Lung (tissue), 12 donors: ENCODE measurements around the gene FAM131C. TPM values are rescaled to one million over a fixed set of nuclear protein-coding genes. Genes with fewer than 3 reads are reported as not detected.

Source experiments
- ATAC-seq: fragments of 200-7000 bp; cut with Tn5 transposase; one replicate; pipeline ENCODE4 v1.9.1; 2020; ENCODE audit warnings: moderate number of reproducible peaks; ENCODE audit not compliant: insufficient read depth, low FRiP score
- DNase-seq, 3 donors: peaks; one replicate each; pipeline ENCODE4 v3.0.0-alpha.2; 2013 to 2017
- H3K27ac ChIP-seq, 2 donors: one replicate each; pipeline ENCODE4 v1.5.1; 2013; ENCODE audit warnings: mild to moderate bottlenecking in 2 of 2, moderate library complexity in 2 of 2, control low read depth in 1 of 2, inconsistent platforms in 1 of 2, low read depth in 1 of 2, low read length in 1 of 2
- H3K27me3 ChIP-seq, 3 donors: one replicate each; pipeline ENCODE4 v1.5.1; 2013; ENCODE audit warnings: low read length in 2 of 3; ENCODE audit not compliant: control insufficient read depth in 3 of 3, insufficient read depth in 3 of 3
- H3K36me3 ChIP-seq, 4 donors: one replicate each; pipeline ENCODE4 v1.5.1; 2013; ENCODE audit warnings: low read length in 4 of 4, mild to moderate bottlenecking in 1 of 4, moderate library complexity in 1 of 4; ENCODE audit not compliant: control insufficient read depth in 4 of 4, insufficient read depth in 4 of 4
- H3K4me1 ChIP-seq, 5 donors: one replicate each; pipeline ENCODE4 v1.5.1; 2013; ENCODE audit warnings: low read length in 5 of 5, mild to moderate bottlenecking in 2 of 5, moderate library complexity in 1 of 5; ENCODE audit not compliant: control insufficient read depth in 5 of 5, insufficient read depth in 5 of 5
- H3K4me3 ChIP-seq: one replicate; pipeline ENCODE4 v1.5.1; 2013; ENCODE audit warnings: mild to moderate bottlenecking, control low read depth, moderate library complexity
- H3K9ac ChIP-seq, 2 donors: one replicate each; pipeline ENCODE4 v1.5.1; 2013; ENCODE audit warnings: low read length in 2 of 2, control low read depth in 1 of 2; ENCODE audit not compliant: insufficient read depth in 1 of 2
- H3K9me3 ChIP-seq, 4 donors: one replicate each; pipeline ENCODE4 v1.5.1; 2013; ENCODE audit warnings: low read length in 3 of 4, mild to moderate bottlenecking in 1 of 4, moderate library complexity in 1 of 4; ENCODE audit not compliant: control insufficient read depth in 4 of 4, insufficient read depth in 3 of 4
- CTCF ChIP-seq: IDR thresholded peaks from 2 replicates; pipeline ENCODE4 v1.5.1; 2012; ENCODE audit warnings: mild to moderate bottlenecking; ENCODE audit errors: control extremely low read depth, extremely low read depth
- WGBS, 2 donors: extraction: QIAGEN DNeasy Blood & Tissue Kit; methylation state at CpG; one replicate each; pipeline ENCODE4 v1.1.7; 2013; 5-methylcytosine and 5-hydroxymethylcytosine counted together
- polyA plus RNA-seq, 2 donors: library from polyadenylated mRNA; stranded (reverse); fragments of 200-250 nt; gene quantifications; one replicate each; pipeline ENCODE4 v1.2.1, GENCODE V29; 2013
- total RNA-seq, 2 donors: library from RNA; depleted of rRNA in 1 of 2; stranded (reverse); fragments of >200 nt in 1 of 2; gene quantifications; one replicate each; pipeline ENCODE4 v1.2.1, GENCODE V29; 2014 to 2021
- donor health status: control.
- donor health status: control.
- donor health status: Bipolar disorder and iron deficiency.
- donor health status: healthy.
- donor health status: DM: yes; HTN: yes; CAD: no.

FAM131C gene
- total and polyA plus RNA-seq, 4 donors, result not detected

GRCh38 chr1:16087733-16088132, 14.3 kb upstream of the FAM131C start:
- no peak overlapping the region for H3K27ac ChIP-seq
- DNase-seq, result no peak
- H3K9me3 ChIP-seq, result no peaks in the 10 kb centered on the region
- TF ChIP-seq CTCF, result no peak
- 71 to 74% methylated on average over 7 of the region's 7 CpGs for WGBS, 2 donors
- no peak for ATAC-seq
- no peaks in the 10 kb centered on the region for H3K27me3 ChIP-seq
- H3K9ac ChIP-seq, result no peak overlapping the region
- H3K4me1 ChIP-seq, result peaks cover 0 to 7% (median 0%) of the 10 kb centered on the region in 5 donors
- no peaks in the 10 kb centered on the region for H3K36me3 ChIP-seq
- no peak overlapping the region for H3K4me3 ChIP-seq

DNA sequence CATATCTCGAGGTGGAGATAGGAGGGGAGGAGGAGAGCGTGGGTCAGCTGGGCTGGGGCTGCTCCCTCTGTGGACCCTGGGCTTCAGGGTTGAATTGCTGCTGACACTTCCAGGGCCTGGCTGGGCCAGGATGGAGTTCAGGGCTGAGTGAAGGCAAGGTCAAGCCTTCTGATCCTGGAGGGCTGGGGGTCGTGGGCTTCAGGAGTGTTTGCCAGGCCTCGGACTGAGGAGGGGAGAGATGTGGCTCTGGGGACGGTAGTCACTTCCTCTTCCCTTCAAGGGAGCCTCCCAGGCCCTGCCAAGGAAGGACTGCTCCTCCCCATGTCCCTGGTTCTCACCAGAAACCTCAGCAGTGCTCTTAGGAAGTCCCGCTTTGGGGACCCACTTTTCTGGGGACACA, 12.1 kb upstream of the FAM131C start:
- Histone ChIP-seq H3K9ac (no peak overlapping the region), H3K27ac (no peak overlapping the region), H3K36me3 (no peaks in the 10 kb centered on the region), H3K4me3 (no peak overlapping the region), H3K9me3 (no peaks in the 10 kb centered on the region), H3K4me1 (peaks cover 0 to 7% (median 0%) of the 10 kb centered on the region in 5 donors), H3K27me3 (no peaks in the 10 kb centered on the region)
- no peak for ATAC-seq
- WGBS, 2 donors, result 43 to 54% methylated on average over 6 of the region's 6 CpGs
- no peak for DNase-seq
- TF ChIP-seq CTCF, result no peak

DNA sequence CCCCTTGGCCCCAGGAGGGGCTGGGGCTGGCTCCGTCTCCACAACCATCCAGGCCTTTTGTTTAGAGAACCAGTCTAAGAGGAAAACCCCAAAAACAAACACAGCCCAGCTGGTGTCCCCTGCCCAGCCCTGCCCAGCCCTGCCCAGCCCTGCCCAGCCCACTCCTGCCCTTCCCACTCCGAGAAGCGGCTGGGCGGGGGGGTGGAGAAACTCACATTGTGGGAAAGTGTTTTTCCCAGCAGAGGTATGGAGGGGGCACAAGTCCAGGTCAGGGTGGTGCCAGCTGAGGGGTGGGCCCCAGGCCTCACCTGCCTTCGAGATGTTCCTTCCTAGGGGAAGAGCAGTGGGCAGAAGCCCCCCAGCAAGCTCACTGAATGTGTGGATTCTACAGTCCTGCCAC, 10.0 kb upstream of the FAM131C start:
- Histone ChIP-seq H3K36me3 (no peaks in the 10 kb centered on the region), H3K27ac (no peak overlapping the region), H3K4me3 (no peak overlapping the region), H3K9ac (no peak overlapping the region), H3K9me3 (no peaks in the 10 kb centered on the region), H3K27me3 (no peaks in the 10 kb centered on the region), H3K4me1 (peaks cover 0 to 5% (median 0%) of the 10 kb centered on the region in 5 donors)
- TF ChIP-seq CTCF, result no peak
- ATAC-seq (no peak), DNase-seq (no peak)
- WGBS, 2 donors, result 62 to 73% methylated on average over 5 of the region's 5 CpGs
